NT2/D1 (cell line): ENCODE measurements around the gene GUF1.
"Not testable (repeated sequence)": the region's sequence is repeated elsewhere in the genome, so short reads cannot be mapped to it uniquely, and the experiment has no call there.

Experiments used
- DNase-seq: peaks from one replicate; pipeline ENCODE4 v3.0.0-alpha.2; 2011; ENCODE audit warnings: low read depth, low spot score
- H3K27me3 ChIP-seq: 2 replicates; pipeline ENCODE4 v1.6.0; 2011; ENCODE audit warnings: mild to moderate bottlenecking; ENCODE audit not compliant: insufficient read length, insufficient read depth
- H3K36me3 ChIP-seq: 2 replicates; pipeline ENCODE4 v1.6.1; 2011; ENCODE audit warnings: mild to moderate bottlenecking, low read length, mixed read lengths; ENCODE audit not compliant: insufficient read depth, insufficient read length
- H3K4me1 ChIP-seq: 2 replicates; pipeline ENCODE4 v1.5.1; 2011; ENCODE audit not compliant: insufficient read depth, insufficient read length
- H3K4me3 ChIP-seq: 2 replicates; pipeline ENCODE4 v1.5.1; 2011; ENCODE audit warnings: low read depth; ENCODE audit not compliant: insufficient read length
- H3K9ac ChIP-seq: 2 replicates; pipeline ENCODE4 v1.6.0; 2011; ENCODE audit warnings: low read depth; ENCODE audit not compliant: insufficient read length
- H3K9me3 ChIP-seq: 2 replicates; pipeline ENCODE4 v1.5.1; 2011; ENCODE audit warnings: mild to moderate bottlenecking, low read length; ENCODE audit not compliant: insufficient read depth
- SUZ12 ChIP-seq: IDR thresholded peaks from 2 replicates; pipeline ENCODE4 v1.6.1; 2011; ENCODE audit not compliant: insufficient read length, insufficient read depth; ENCODE audit errors: extremely low read depth
- YY1 ChIP-seq: IDR thresholded peaks from 2 replicates; pipeline ENCODE4 v1.6.1; 2011; ENCODE audit not compliant: insufficient read length, insufficient read depth
- ZNF274 ChIP-seq: IDR thresholded peaks from 2 replicates; pipeline ENCODE4 v1.6.1; 2011; ENCODE audit warnings: mild to moderate bottlenecking, low read depth, low read length

Gene GUF1

GRCh38 chr4:44727471-44727870 is 49.3 kb downstream of the GUF1 start:
- TF ChIP-seq YY1: no peak
- no peak for TF ChIP-seq SUZ12
- TF ChIP-seq ZNF274: no peak
- Histone ChIP-seq H3K9ac (no peak overlapping the region), H3K4me1 (no peaks in the 10 kb centered on the region), H3K9me3 (no peaks in the 10 kb centered on the region), H3K27me3 (peaks cover 12% of the 10 kb centered on the region), H3K4me3 (no peak overlapping the region), H3K36me3 (no peaks in the 10 kb centered on the region)
- DNase-seq: no peak

- peaks cover 12% of the 10 kb centered on the region for H3K27me3 ChIP-seq
- not testable (repeated sequence) for H3K9me3 ChIP-seq, H3K9ac ChIP-seq, H3K36me3 ChIP-seq, H3K4me3 ChIP-seq, DNase-seq, H3K4me1 ChIP-seq
These were observed 50.5 kb downstream of the GUF1 start for GRCh38 chr4:44728694-44729093.

GRCh38 chr4:44736900-44737299 is 58.7 kb downstream of the GUF1 start:
- Histone ChIP-seq H3K27me3 (no peaks in the 10 kb centered on the region), H3K4me3 (no peak overlapping the region), H3K4me1 (no peaks in the 10 kb centered on the region), H3K36me3 (no peaks in the 10 kb centered on the region), H3K9me3 (no peaks in the 10 kb centered on the region), H3K9ac (no peak overlapping the region)
- TF ChIP-seq YY1 (no peak), ZNF274 (no peak), SUZ12 (no peak)
- no peak for DNase-seq

GRCh38 chr4:44738615-44739014 is 60.4 kb downstream of the GUF1 start:
- Histone ChIP-seq H3K27me3 (no peaks in the 10 kb centered on the region), H3K4me3 (no peak overlapping the region), H3K36me3 (no peaks in the 10 kb centered on the region), H3K9ac (no peak overlapping the region), H3K9me3 (no peaks in the 10 kb centered on the region), H3K4me1 (no peaks in the 10 kb centered on the region)
- TF ChIP-seq YY1: no peak
- no peak for TF ChIP-seq ZNF274
- TF ChIP-seq SUZ12: no peak
- DNase-seq: no peak

GRCh38 chr4:44740201-44740600 is 62.0 kb downstream of the GUF1 start:
- no peak overlapping the region for H3K9ac ChIP-seq
- H3K4me1 ChIP-seq: no peaks in the 10 kb centered on the region
- H3K4me3 ChIP-seq: no peak overlapping the region
- H3K27me3 ChIP-seq: no peaks in the 10 kb centered on the region
- no peaks in the 10 kb centered on the region for H3K36me3 ChIP-seq
- no peaks in the 10 kb centered on the region for H3K9me3 ChIP-seq
- DNase-seq: no peak
- no peak for TF ChIP-seq ZNF274
- TF ChIP-seq SUZ12: no peak
